ENCODE data around the gene DACT3. TPM values are rescaled to one million over a fixed set of nuclear protein-coding genes. Genes with fewer than 3 reads are reported as not detected.

The DACT3 gene
- total RNA-seq, 1 donor from 2014 or later: 55.1 TPM

GRCh38 chr19:46613525-46613924 is 47.5 kb downstream of the DACT3 start:
- peaks cover 15% of the 10 kb centered on the region for H3K9me3 Mint-ChIP-seq (ENCODE audit: unreplicated experiment)
- no peak for TF ChIP-seq CTCF (IDR thresholded peaks at IDR 0.05; ENCODE audit: partially characterized antibody, unreplicated experiment)
- no peak for DNase-seq
- H3K27me3 Mint-ChIP-seq (ENCODE audit: unreplicated experiment): peaks cover 11% of the 10 kb centered on the region
- H3K4me3 Mint-ChIP-seq (ENCODE audit: unreplicated experiment): peak overlapping the region; percentile 38
- peaks cover 9% of the 10 kb centered on the region for H3K36me3 Mint-ChIP-seq (ENCODE audit: unreplicated experiment)
- H3K4me1 Mint-ChIP-seq (ENCODE audit: low read depth, unreplicated experiment): peaks cover 11% of the 10 kb centered on the region
- H3K27ac Mint-ChIP-seq (ENCODE audit: unreplicated experiment): no peak overlapping the region

GRCh38 chr19:46611776-46612175 is 49.2 kb downstream of the DACT3 start:
- no peak overlapping the region for H3K4me3 Mint-ChIP-seq (ENCODE audit: unreplicated experiment)
- no peak for DNase-seq

GRCh38 chr19:46610851-46611770 is 49.9 kb downstream of the DACT3 start:
- peaks cover 20% of the 10 kb centered on the region for H3K4me1 Mint-ChIP-seq (ENCODE audit: low read depth, unreplicated experiment)
- H3K4me3 Mint-ChIP-seq (ENCODE audit: unreplicated experiment): peak overlapping the region; percentile 34
- H3K27ac Mint-ChIP-seq (ENCODE audit: unreplicated experiment): peak overlapping the region; percentile 28
- no peak for TF ChIP-seq CTCF (IDR thresholded peaks at IDR 0.05; ENCODE audit: partially characterized antibody, unreplicated experiment)
- H3K9me3 Mint-ChIP-seq (ENCODE audit: unreplicated experiment): peaks cover 15% of the 10 kb centered on the region
- peaks cover 10% of the 10 kb centered on the region for H3K27me3 Mint-ChIP-seq (ENCODE audit: unreplicated experiment)
- peaks cover 9% of the 10 kb centered on the region for H3K36me3 Mint-ChIP-seq (ENCODE audit: unreplicated experiment)
- no peak for DNase-seq

More at GRCh38 chr19:46611776-46612175, 49.2 kb downstream of the DACT3 start:
- peaks cover 15% of the 10 kb centered on the region for H3K9me3 Mint-ChIP-seq (ENCODE audit: unreplicated experiment)
- H3K27ac Mint-ChIP-seq (ENCODE audit: unreplicated experiment): no peak overlapping the region
- H3K4me1 Mint-ChIP-seq (ENCODE audit: low read depth, unreplicated experiment): peaks cover 17% of the 10 kb centered on the region
- H3K36me3 Mint-ChIP-seq (ENCODE audit: unreplicated experiment): peaks cover 9% of the 10 kb centered on the region
- TF ChIP-seq CTCF (IDR thresholded peaks at IDR 0.05; ENCODE audit: partially characterized antibody, unreplicated experiment): no peak
- H3K27me3 Mint-ChIP-seq (ENCODE audit: unreplicated experiment): peaks cover 13% of the 10 kb centered on the region

- Mint-ChIP-seq H3K4me3 (ENCODE audit: unreplicated experiment) (no peak overlapping the region), H3K4me1 (ENCODE audit: low read depth, unreplicated experiment) (peaks cover 23% of the 10 kb centered on the region)
Measured at GRCh38 chr19:46610413-46610775, 50.6 kb downstream of the DACT3 start.

More at GRCh38 chr19:46610413-46610775, 50.6 kb downstream of the DACT3 start:
- Mint-ChIP-seq H3K27me3 (ENCODE audit: unreplicated experiment) (peaks cover 10% of the 10 kb centered on the region), H3K36me3 (ENCODE audit: unreplicated experiment) (peaks cover 9% of the 10 kb centered on the region), H3K9me3 (ENCODE audit: unreplicated experiment) (peaks cover 13% of the 10 kb centered on the region), H3K27ac (ENCODE audit: unreplicated experiment) (peak overlapping the region; percentile 28)
- no peak for DNase-seq
- TF ChIP-seq CTCF (IDR thresholded peaks at IDR 0.05; ENCODE audit: partially characterized antibody, unreplicated experiment): no peak

All from glutamatergic neuron (in vitro differentiated cells).